Stomach smooth muscle (tissue), 2 donors: ENCODE results near the gene SLC6A3.
"Not testable (repeated sequence)": the region's sequence is repeated elsewhere in the genome, so short reads cannot be mapped to it uniquely, and the experiment has no call there.

Experiments
- H3K27ac ChIP-seq: one replicate; pipeline ENCODE4 v1.7.0; 2013; ENCODE audit warnings: mild to moderate bottlenecking, low read length, inconsistent platforms
- H3K27me3 ChIP-seq, 2 donors: one replicate each; pipeline ENCODE4 v1.7.0; 2013; ENCODE audit warnings: low read length in 2 of 2; ENCODE audit not compliant: insufficient read depth in 2 of 2, control insufficient read depth in 1 of 2
- H3K36me3 ChIP-seq, 2 donors: one replicate each; pipeline ENCODE4 v1.7.0; 2013; ENCODE audit warnings: low read length in 2 of 2; ENCODE audit not compliant: control insufficient read depth in 2 of 2, insufficient read depth in 2 of 2
- H3K4me1 ChIP-seq: one replicate; pipeline ENCODE4 v1.7.0; 2013; ENCODE audit warnings: low read length; ENCODE audit not compliant: control insufficient read depth, insufficient read depth
- H3K4me3 ChIP-seq, 2 donors: one replicate each; pipeline ENCODE4 v1.7.0; 2013; ENCODE audit warnings: low read length in 2 of 2
- H3K9ac ChIP-seq, 2 donors: one replicate each; pipeline ENCODE4 v1.7.0; 2013; ENCODE audit warnings: low read length in 2 of 2, mild to moderate bottlenecking in 1 of 2
- H3K9me3 ChIP-seq, 2 donors: one replicate each; pipeline ENCODE4 v1.7.0; 2013; ENCODE audit warnings: low read length in 2 of 2; ENCODE audit not compliant: control insufficient read depth in 2 of 2
- donor health status: healthy.
- donor health status: Pancreatic carcinoma.

Gene SLC6A3

GRCh38 chr5:1368236-1368635 lies 77.0 kb downstream of the SLC6A3 start:
- Histone ChIP-seq H3K36me3 (no peaks in the 10 kb centered on the region), H3K9ac (no peak overlapping the region), H3K4me3 (no peak overlapping the region), H3K27me3 (peaks cover 2 to 6% of the 10 kb centered on the region in 2 donors), H3K9me3 (no peaks in the 10 kb centered on the region), H3K4me1 (no peaks in the 10 kb centered on the region), H3K27ac (no peak overlapping the region)

GRCh38 chr5:1367149-1367548 lies 78.1 kb downstream of the SLC6A3 start:
- no peaks in the 10 kb centered on the region for H3K4me1 ChIP-seq
- no peaks in the 10 kb centered on the region for H3K9me3 ChIP-seq
- H3K4me3 ChIP-seq = no peak overlapping the region

DNA sequence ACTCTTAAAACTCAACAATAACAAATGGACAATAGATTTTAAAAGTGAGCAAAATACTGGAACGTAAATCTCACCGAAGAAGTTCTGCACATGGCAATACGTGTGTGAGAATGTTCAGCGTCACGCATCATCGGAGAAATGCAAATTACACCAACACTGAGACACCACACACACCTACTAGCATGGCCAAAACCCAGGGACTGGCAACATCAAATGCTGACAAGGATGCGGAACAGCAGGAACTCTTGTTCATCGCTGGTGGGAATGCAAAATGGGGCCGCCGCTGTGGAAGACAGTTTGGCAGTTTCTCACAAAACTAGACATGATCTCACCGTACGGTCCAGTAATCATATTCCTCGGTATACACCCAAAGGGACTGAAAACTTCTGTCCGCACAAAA lies 78.7 kb downstream of the SLC6A3 start:
- Histone ChIP-seq H3K9me3 (no peaks in the 10 kb centered on the region), H3K36me3 (no peaks in the 10 kb centered on the region), H3K4me1 (no peaks in the 10 kb centered on the region), H3K27ac (no peak overlapping the region), H3K9ac (no peak overlapping the region), H3K4me3 (no peak overlapping the region), H3K27me3 (peaks cover 7 to 9% of the 10 kb centered on the region in 2 donors)

More at GRCh38 chr5:1367149-1367548, 78.1 kb downstream of the SLC6A3 start:
- Histone ChIP-seq H3K27me3 (peaks cover 7 to 9% of the 10 kb centered on the region in 2 donors), H3K9ac (no peak overlapping the region), H3K36me3 (no peaks in the 10 kb centered on the region), H3K27ac (no peak overlapping the region)

GRCh38 chr5:1364211-1364610 lies 81.0 kb downstream of the SLC6A3 start:
- Histone ChIP-seq H3K9me3 (no peaks in the 10 kb centered on the region), H3K27me3 (peaks cover 12% of the 10 kb centered on the region in 2 donors), H3K4me1 (no peaks in the 10 kb centered on the region), H3K4me3 (no peak overlapping the region), H3K36me3 (no peaks in the 10 kb centered on the region), H3K27ac (no peak overlapping the region), H3K9ac (no peak overlapping the region)

GRCh38 chr5:1363581-1363980 lies 81.7 kb downstream of the SLC6A3 start:
- Histone ChIP-seq H3K9ac (no peak overlapping the region), H3K4me1 (no peaks in the 10 kb centered on the region), H3K9me3 (no peaks in the 10 kb centered on the region), H3K27ac (no peak overlapping the region), H3K36me3 (no peaks in the 10 kb centered on the region), H3K4me3 (no peak overlapping the region), H3K27me3 (peaks cover 16 to 17% of the 10 kb centered on the region in 2 donors)

DNA sequence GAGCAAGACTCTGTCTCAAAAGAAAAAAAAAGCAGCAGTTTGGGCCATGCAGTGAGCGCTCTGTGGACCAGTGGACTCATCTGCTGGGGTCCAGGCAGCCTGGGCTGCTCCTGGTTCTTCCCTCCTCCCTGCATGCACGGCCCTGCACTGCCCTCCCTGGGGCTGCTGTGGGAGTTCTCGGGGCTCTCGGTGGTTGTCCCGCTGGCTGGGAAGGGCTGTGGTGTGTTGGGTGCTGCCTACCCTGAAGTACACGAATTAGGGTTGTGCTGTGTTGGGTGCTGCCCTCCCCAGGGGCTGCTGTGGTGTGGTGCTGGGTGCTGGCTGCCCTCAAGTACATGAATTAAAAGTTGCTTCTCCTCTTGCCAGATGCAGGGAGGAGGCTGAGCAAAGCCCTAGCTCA lies 82.1 kb downstream of the SLC6A3 start:
- no peaks in the 10 kb centered on the region for H3K36me3 ChIP-seq
- H3K4me1 ChIP-seq = no peaks in the 10 kb centered on the region
- H3K4me3 ChIP-seq = no peak overlapping the region
- no peak overlapping the region for H3K9ac ChIP-seq
- peaks cover 17 to 19% of the 10 kb centered on the region in 2 donors for H3K27me3 ChIP-seq
- no peak overlapping the region for H3K27ac ChIP-seq
- H3K9me3 ChIP-seq = no peaks in the 10 kb centered on the region

GRCh38 chr5:1362242-1363015 lies 82.8 kb downstream of the SLC6A3 start:
- no peak overlapping the region for H3K4me3 ChIP-seq
- no peaks in the 10 kb centered on the region for H3K36me3 ChIP-seq
- no peaks in the 10 kb centered on the region for H3K9me3 ChIP-seq
- peaks cover 20 to 21% of the 10 kb centered on the region in 2 donors for H3K27me3 ChIP-seq
- H3K27ac ChIP-seq = no peak overlapping the region
- H3K4me1 ChIP-seq = no peaks in the 10 kb centered on the region
- H3K9ac ChIP-seq = no peak overlapping the region

- Histone ChIP-seq H3K9ac (no peak overlapping the region), H3K27me3 (peaks cover 21 to 24% of the 10 kb centered on the region in 2 donors), H3K9me3 (no peaks in the 10 kb centered on the region), H3K4me3 (no peak overlapping the region), H3K27ac (no peak overlapping the region), H3K36me3 (no peaks in the 10 kb centered on the region), H3K4me1 (no peaks in the 10 kb centered on the region)
Observed at GRCh38 chr5:1360861-1361260, 84.4 kb downstream of the SLC6A3 start.

DNA sequence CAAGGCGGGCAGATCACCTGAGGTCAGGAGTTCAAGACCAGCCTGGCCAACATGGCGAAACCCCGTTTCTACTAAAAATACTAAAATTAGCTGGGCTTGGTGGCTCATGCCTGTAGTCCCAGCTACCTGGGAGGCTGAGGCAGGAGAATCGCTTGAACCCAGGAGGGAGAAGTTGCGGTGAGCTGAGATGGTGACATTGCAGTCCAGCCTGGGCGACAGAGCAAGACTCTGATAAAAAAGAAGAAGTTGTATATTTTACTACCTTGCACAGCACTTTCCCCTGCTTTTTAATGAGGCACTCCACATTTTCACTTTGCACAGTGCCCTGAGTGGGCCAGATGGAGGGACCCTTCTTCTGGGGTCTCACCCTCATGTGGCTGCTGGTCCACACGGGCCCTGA lies 84.9 kb downstream of the SLC6A3 start:
- peaks cover 21 to 24% of the 10 kb centered on the region in 2 donors for H3K27me3 ChIP-seq
- H3K4me1 ChIP-seq, H3K4me3 ChIP-seq, H3K36me3 ChIP-seq, H3K9ac ChIP-seq, H3K27ac ChIP-seq, H3K9me3 ChIP-seq: not testable (repeated sequence)

DNA sequence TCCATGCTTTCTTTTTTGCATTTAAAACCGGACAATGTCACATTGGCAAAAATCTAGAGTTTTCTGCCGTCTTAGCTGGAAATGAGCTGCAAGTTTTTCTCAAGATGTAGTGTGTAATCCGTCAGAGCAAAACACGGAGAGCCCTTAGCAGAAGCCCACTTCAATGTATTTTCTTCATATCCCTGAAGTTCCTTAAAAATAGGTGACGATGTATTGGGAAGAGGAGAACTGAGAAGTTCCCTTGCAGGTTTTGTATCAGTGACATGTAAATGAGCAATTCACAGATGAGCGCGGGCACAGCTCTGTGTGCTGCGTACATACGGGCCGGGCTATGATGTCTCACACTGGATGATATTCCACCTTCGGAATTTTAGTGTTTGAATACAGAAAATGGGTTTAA lies 85.5 kb downstream of the SLC6A3 start:
- no peaks in the 10 kb centered on the region for H3K4me1 ChIP-seq
- peaks cover 21 to 24% of the 10 kb centered on the region in 2 donors for H3K27me3 ChIP-seq
- H3K36me3 ChIP-seq = no peaks in the 10 kb centered on the region
- no peak overlapping the region for H3K4me3 ChIP-seq
- no peak overlapping the region for H3K27ac ChIP-seq
- H3K9me3 ChIP-seq = no peaks in the 10 kb centered on the region
- H3K9ac ChIP-seq = no peak overlapping the region

- Histone ChIP-seq H3K9me3 (no peaks in the 10 kb centered on the region), H3K27me3 (peaks cover 21 to 23% of the 10 kb centered on the region in 2 donors), H3K4me3 (no peak overlapping the region), H3K27ac (no peak overlapping the region), H3K4me1 (no peaks in the 10 kb centered on the region), H3K36me3 (no peaks in the 10 kb centered on the region), H3K9ac (no peak overlapping the region)
Observed at GRCh38 chr5:1359031-1359645, 86.1 kb downstream of the SLC6A3 start.
